Mesothelial cell of epicardium (in vitro differentiated cells): ENCODE data around the gene MAS1L. TPM values are rescaled to one million over a fixed set of nuclear protein-coding genes. Genes with fewer than 3 reads are reported as not detected.

Experiments used
- DNase-seq, 2 experiments: peaks; one replicate each; pipeline ENCODE4 v3.0.0; 2021; ENCODE audit warnings: low spot score in 2 of 2; ENCODE audit not compliant: unreplicated experiment in 2 of 2
- H3K27ac Mint-ChIP-seq: 2 replicates; pipeline ENCODE4 v1.8.0; 2021; ENCODE audit warnings: mixed read lengths
- H3K27me3 Mint-ChIP-seq: 2 replicates; pipeline ENCODE4 v1.8.0; 2021; ENCODE audit warnings: low read depth, mixed read lengths
- H3K36me3 Mint-ChIP-seq: 2 replicates; pipeline ENCODE4 v1.8.0; 2021; ENCODE audit warnings: mixed read lengths
- H3K4me1 Mint-ChIP-seq: 2 replicates; pipeline ENCODE4 v1.8.0; 2021; ENCODE audit warnings: mixed read lengths
- H3K4me3 Mint-ChIP-seq: 2 replicates; pipeline ENCODE4 v1.8.0; 2021; ENCODE audit warnings: mild to moderate bottlenecking, moderate library complexity, mixed read lengths
- H3K9me3 Mint-ChIP-seq: 2 replicates; pipeline ENCODE4 v1.8.0; 2021; ENCODE audit warnings: mixed read lengths
- CTCF ChIP-seq: fragments of 200-600 bp; sonication (generic); IDR thresholded peaks from one replicate; pipeline ENCODE4 v1.5.0; 2021; ENCODE audit warnings: antibody characterized with exemption; ENCODE audit not compliant: unreplicated experiment
- total RNA-seq: library from RNA; stranded (reverse); gene quantifications from 3 replicates; pipeline ENCODE4 v1.2.1, GENCODE V29; 2021

MAS1L gene
- total RNA-seq, 1 donor from 2014 or later = not detected

GRCh38 chr6:29496961-29497360, 9.2 kb upstream of the MAS1L start:
- H3K36me3 Mint-ChIP-seq = no peaks in the 10 kb centered on the region
- no peaks in the 10 kb centered on the region for H3K9me3 Mint-ChIP-seq

GRCh38 chr6:29495571-29495970, 7.8 kb upstream of the MAS1L start:
- Mint-ChIP-seq H3K27me3 (peaks cover 48% of the 10 kb centered on the region), H3K4me1 (no peaks in the 10 kb centered on the region), H3K36me3 (no peaks in the 10 kb centered on the region), H3K27ac (no peak overlapping the region), H3K4me3 (no peak overlapping the region), H3K9me3 (no peaks in the 10 kb centered on the region)
- TF ChIP-seq CTCF = no peak
- DNase-seq = no peak

More at GRCh38 chr6:29496961-29497360, 9.2 kb upstream of the MAS1L start:
- Mint-ChIP-seq H3K27ac (no peak overlapping the region), H3K27me3 (peaks cover 52% of the 10 kb centered on the region), H3K4me3 (no peak overlapping the region), H3K4me1 (no peaks in the 10 kb centered on the region)
- DNase-seq = no peak
- no peak for TF ChIP-seq CTCF

- TF ChIP-seq CTCF = no peak
- Mint-ChIP-seq H3K36me3 (no peaks in the 10 kb centered on the region), H3K27ac (no peak overlapping the region), H3K4me3 (no peak overlapping the region), H3K27me3 (peaks cover 42% of the 10 kb centered on the region), H3K9me3 (no peaks in the 10 kb centered on the region), H3K4me1 (no peaks in the 10 kb centered on the region)
- no peak for DNase-seq
These were observed 6.4 kb upstream of the MAS1L start for GRCh38 chr6:29494131-29494530.

GRCh38 chr6:29493261-29493660, 5.5 kb upstream of the MAS1L start:
- no peak overlapping the region for H3K27ac Mint-ChIP-seq
- peaks cover 33% of the 10 kb centered on the region for H3K27me3 Mint-ChIP-seq
- TF ChIP-seq CTCF = no peak
- H3K9me3 Mint-ChIP-seq = no peaks in the 10 kb centered on the region
- no peak for DNase-seq
- H3K4me1 Mint-ChIP-seq = no peaks in the 10 kb centered on the region
- no peaks in the 10 kb centered on the region for H3K36me3 Mint-ChIP-seq
- no peak overlapping the region for H3K4me3 Mint-ChIP-seq

GRCh38 chr6:29491574-29491973, 3.8 kb upstream of the MAS1L start:
- no peak overlapping the region for H3K4me3 Mint-ChIP-seq
- peaks cover 26% of the 10 kb centered on the region for H3K27me3 Mint-ChIP-seq
- no peaks in the 10 kb centered on the region for H3K36me3 Mint-ChIP-seq
- no peak for TF ChIP-seq CTCF
- no peaks in the 10 kb centered on the region for H3K4me1 Mint-ChIP-seq
- no peaks in the 10 kb centered on the region for H3K9me3 Mint-ChIP-seq
- H3K27ac Mint-ChIP-seq = no peak overlapping the region
- no peak for DNase-seq

GRCh38 chr6:29490552-29490951, 2.8 kb upstream of the MAS1L start:
- TF ChIP-seq CTCF = no peak
- H3K27me3 Mint-ChIP-seq = peaks cover 26% of the 10 kb centered on the region
- H3K27ac Mint-ChIP-seq = no peak overlapping the region
- H3K9me3 Mint-ChIP-seq = no peaks in the 10 kb centered on the region
- no peaks in the 10 kb centered on the region for H3K4me1 Mint-ChIP-seq
- no peak for DNase-seq
- no peaks in the 10 kb centered on the region for H3K36me3 Mint-ChIP-seq
- H3K4me3 Mint-ChIP-seq = no peak overlapping the region
